Measurements from ENCODE around the gene WDR45B.

WDR45B gene

GRCh38 chr17:82648165-82648668 is at the start of gene WDR45B:
WDR45B (minus strand) TSS chr17:82648444; CDS start chr17:82648340, 104 bp downstream.
- DNase-seq (ENCODE audit: low spot score) = peak; percentile 89

- DNase-seq (ENCODE audit: low spot score) = no peak
Measured at GRCh38 chr17:82697808-82698064, 49.5 kb upstream of the WDR45B start.

- no peak for DNase-seq (ENCODE audit: low spot score)
Measured at GRCh38 chr17:82696916-82697807, 48.9 kb upstream of the WDR45B start.

- no peak for DNase-seq (ENCODE audit: low spot score)
Measured at GRCh38 chr17:82696259-82696658, 48.0 kb upstream of the WDR45B start.

GRCh38 chr17:82694647-82695046 is 46.4 kb upstream of the WDR45B start:
- DNase-seq (ENCODE audit: low spot score) = no peak

GRCh38 chr17:82693168-82693867 is 45.1 kb upstream of the WDR45B start:
- DNase-seq (ENCODE audit: low spot score) = no peak

- DNase-seq (ENCODE audit: low spot score) = no peak
Measured at GRCh38 chr17:82692268-82692667, 44.0 kb upstream of the WDR45B start.

GRCh38 chr17:82691714-82692113 is 43.5 kb upstream of the WDR45B start:
- no peak for DNase-seq (ENCODE audit: low spot score)

GRCh38 chr17:82690786-82691489 is 42.7 kb upstream of the WDR45B start:
- DNase-seq (ENCODE audit: low spot score) = no peak

GRCh38 chr17:82689077-82689476 is 40.8 kb upstream of the WDR45B start:
- no peak for DNase-seq (ENCODE audit: low spot score)

GRCh38 chr17:82687871-82688270 is 39.6 kb upstream of the WDR45B start:
- DNase-seq (ENCODE audit: low spot score) = no peak

GRCh38 chr17:82687375-82687861 is 39.2 kb upstream of the WDR45B start:
- DNase-seq (ENCODE audit: low spot score) = no peak

- DNase-seq (ENCODE audit: low spot score) = no peak
Measured at GRCh38 chr17:82686366-82687324, 38.4 kb upstream of the WDR45B start.

- DNase-seq (ENCODE audit: low spot score) = no peak
Measured at GRCh38 chr17:82685291-82685690, 37.0 kb upstream of the WDR45B start.

GRCh38 chr17:82684228-82684841 is 36.1 kb upstream of the WDR45B start:
- DNase-seq (ENCODE audit: low spot score) = no peak

- no peak for DNase-seq (ENCODE audit: low spot score)
Measured at GRCh38 chr17:82683534-82683933, 35.3 kb upstream of the WDR45B start.

GRCh38 chr17:82681547-82681946 is 33.3 kb upstream of the WDR45B start:
- DNase-seq (ENCODE audit: low spot score) = no peak

GRCh38 chr17:82679586-82680465 is 31.6 kb upstream of the WDR45B start:
- DNase-seq (ENCODE audit: low spot score) = no peak

GRCh38 chr17:82678265-82678891 is 30.1 kb upstream of the WDR45B start:
- no peak for DNase-seq (ENCODE audit: low spot score)

All from CD4-positive, alpha-beta T cell treated with Interleukin-15 for 4 hours (primary cell).